ENCODE measurements around the gene AGAP1. TPM values are rescaled to one million over a fixed set of nuclear protein-coding genes. Genes with fewer than 3 reads are reported as not detected.

The AGAP1 gene
- total and polyA plus RNA-seq, 7 donors = 4.2 to 21.6 (median 16.6) TPM

GRCh38 chr2:236172255-236173035, 678.6 kb downstream of the AGAP1 start:
- whole genome bisulfite sequencing, 3 donors = 6 to 8% (median 6%) methylated on average over 36 to 46 of the region's 46 CpGs
- peaks cover 5% of the 10 kb centered on the region for H3K4me1 ChIP-seq

GRCh38 chr2:236173036-236173728, 679.3 kb downstream of the AGAP1 start:
- peaks cover 3 to 97% (median 45%) of the 10 kb centered on the region in 3 donors for H3K27me3 ChIP-seq (ENCODE audit: insufficient read depth in 3 of 3, low read length in 2 of 3)
- intact Hi-C loops (cut with DNase I) = loop anchor here in 1 of 2 donors (10.0 kb wide), 1 partner anchor 132 kb away; no protein-coding TSS in a partner anchor
- no peak for DNase-seq
- no peaks in the 10 kb centered on the region for H3K36me3 ChIP-seq (ENCODE audit: insufficient read depth in 1 of 2, low read depth in 1 of 2)
- no peaks in the 10 kb centered on the region for H3K9me3 ChIP-seq
- 12 to 18% (median 18%) methylated on average over 44 to 62 of the region's 62 CpGs for WGBS, 3 donors
- ATAC-seq = no peak
- no peak overlapping the region for H3K27ac ChIP-seq
- TF ChIP-seq, protein P1, sequence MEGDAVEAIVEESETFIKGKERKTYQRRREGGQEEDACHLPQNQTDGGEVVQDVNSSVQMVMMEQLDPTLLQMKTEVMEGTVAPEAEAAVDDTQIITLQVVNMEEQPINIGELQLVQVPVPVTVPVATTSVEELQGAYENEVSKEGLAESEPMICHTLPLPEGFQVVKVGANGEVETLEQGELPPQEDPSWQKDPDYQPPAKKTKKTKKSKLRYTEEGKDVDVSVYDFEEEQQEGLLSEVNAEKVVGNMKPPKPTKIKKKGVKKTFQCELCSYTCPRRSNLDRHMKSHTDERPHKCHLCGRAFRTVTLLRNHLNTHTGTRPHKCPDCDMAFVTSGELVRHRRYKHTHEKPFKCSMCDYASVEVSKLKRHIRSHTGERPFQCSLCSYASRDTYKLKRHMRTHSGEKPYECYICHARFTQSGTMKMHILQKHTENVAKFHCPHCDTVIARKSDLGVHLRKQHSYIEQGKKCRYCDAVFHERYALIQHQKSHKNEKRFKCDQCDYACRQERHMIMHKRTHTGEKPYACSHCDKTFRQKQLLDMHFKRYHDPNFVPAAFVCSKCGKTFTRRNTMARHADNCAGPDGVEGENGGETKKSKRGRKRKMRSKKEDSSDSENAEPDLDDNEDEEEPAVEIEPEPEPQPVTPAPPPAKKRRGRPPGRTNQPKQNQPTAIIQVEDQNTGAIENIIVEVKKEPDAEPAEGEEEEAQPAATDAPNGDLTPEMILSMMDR (IDR thresholded peaks at IDR 0.05) = no peak
- peaks cover 11% of the 10 kb centered on the region for H3K4me1 ChIP-seq
- H3K4me3 ChIP-seq = no peak overlapping the region

More at GRCh38 chr2:236172255-236173035, 678.6 kb downstream of the AGAP1 start:
- TF ChIP-seq, protein P1 (IDR thresholded peaks at IDR 0.05) = no peak
- H3K36me3 ChIP-seq (ENCODE audit: insufficient read depth in 1 of 2, low read depth in 1 of 2) = no peaks in the 10 kb centered on the region
- no peak overlapping the region for H3K4me3 ChIP-seq
- DNase-seq = no peak
- H3K9me3 ChIP-seq = no peaks in the 10 kb centered on the region
- intact Hi-C loops (cut with DNase I) = loop anchor here in 1 of 2 donors (10.0 kb wide), 1 partner anchor 132 kb away; no protein-coding TSS in a partner anchor
- ATAC-seq = no peak
- peaks cover 3 to 97% (median 41%) of the 10 kb centered on the region in 3 donors for H3K27me3 ChIP-seq (ENCODE audit: insufficient read depth in 3 of 3, low read length in 2 of 3)
- no peak overlapping the region for H3K27ac ChIP-seq

- no peaks in the 10 kb centered on the region for H3K36me3 ChIP-seq (ENCODE audit: insufficient read depth in 1 of 2, low read depth in 1 of 2)
- H3K4me3 ChIP-seq = no peak overlapping the region
- no peaks in the 10 kb centered on the region for H3K9me3 ChIP-seq
- H3K27me3 ChIP-seq (ENCODE audit: insufficient read depth in 3 of 3, low read length in 2 of 3) = peaks cover 0 to 97% (median 45%) of the 10 kb centered on the region in 3 donors
- intact Hi-C loops (cut with DNase I) = loop anchor here in 1 of 2 donors (10.0 kb wide), 1 partner anchor 131 kb away; no protein-coding TSS in a partner anchor
- ATAC-seq (no peak), DNase-seq (no peak)
- H3K4me1 ChIP-seq = peaks cover 13% of the 10 kb centered on the region
- no peak overlapping the region for H3K27ac ChIP-seq
- TF ChIP-seq, protein P1 (IDR thresholded peaks at IDR 0.05) = no peak
- 35 to 42% (median 40%) methylated on average over 23 of the region's 23 CpGs for WGBS, 3 donors
Observed at GRCh38 chr2:236173729-236174607, 680.1 kb downstream of the AGAP1 start.

GRCh38 chr2:236175548-236176150, 681.8 kb downstream of the AGAP1 start:
- H3K36me3 ChIP-seq (ENCODE audit: insufficient read depth in 1 of 2, low read depth in 1 of 2) = no peaks in the 10 kb centered on the region
- peaks cover 20% of the 10 kb centered on the region for H3K4me1 ChIP-seq
- no peaks in the 10 kb centered on the region for H3K9me3 ChIP-seq
- DNase-seq (no peak), ATAC-seq (no peak)
- no peak overlapping the region for H3K4me3 ChIP-seq
- intact Hi-C loops (cut with DNase I) = loop anchor here (5.0 to 10.0 kb wide), 2 partner anchors 129 to 398 kb away; no protein-coding TSS in a partner anchor
- TF ChIP-seq, protein P1 (IDR thresholded peaks at IDR 0.05) = no peak
- WGBS, 3 donors = 69 to 75% (median 71%) methylated on average over 6 of the region's 6 CpGs
- H3K27ac ChIP-seq = no peak overlapping the region
- H3K27me3 ChIP-seq (ENCODE audit: insufficient read depth in 3 of 3, low read length in 2 of 3) = peaks cover 3 to 97% (median 42%) of the 10 kb centered on the region in 3 donors
